Measurements from ENCODE around the gene NAGK. TPM values are rescaled to one million over a fixed set of nuclear protein-coding genes. Genes with fewer than 3 reads are reported as not detected.
"Not testable (repeated sequence)": the region's sequence is repeated elsewhere in the genome, so short reads cannot be mapped to it uniquely, and the experiment has no call there.

The NAGK gene
- total RNA-seq, 1 donor from 2014 or later: 102 TPM

- H3K4me1 Mint-ChIP-seq (ENCODE audit: unreplicated experiment): no peaks in the 10 kb centered on the region
- H3K9me3 Mint-ChIP-seq: no peaks in the 10 kb centered on the region
- H3K27ac Mint-ChIP-seq: no peak overlapping the region
- H3K4me3 Mint-ChIP-seq: no peak overlapping the region
- no peak for DNase-seq (ENCODE audit: extremely low spot score, unreplicated experiment)
- no peak for TF ChIP-seq CTCF (conservative IDR thresholded peaks at IDR 0.05)
- H3K36me3 Mint-ChIP-seq: no peaks in the 10 kb centered on the region
- H3K27me3 Mint-ChIP-seq: peaks cover 36% of the 10 kb centered on the region
Measured at GRCh38 chr2:71045151-71045550, 23.3 kb upstream of the NAGK start.

DNA sequence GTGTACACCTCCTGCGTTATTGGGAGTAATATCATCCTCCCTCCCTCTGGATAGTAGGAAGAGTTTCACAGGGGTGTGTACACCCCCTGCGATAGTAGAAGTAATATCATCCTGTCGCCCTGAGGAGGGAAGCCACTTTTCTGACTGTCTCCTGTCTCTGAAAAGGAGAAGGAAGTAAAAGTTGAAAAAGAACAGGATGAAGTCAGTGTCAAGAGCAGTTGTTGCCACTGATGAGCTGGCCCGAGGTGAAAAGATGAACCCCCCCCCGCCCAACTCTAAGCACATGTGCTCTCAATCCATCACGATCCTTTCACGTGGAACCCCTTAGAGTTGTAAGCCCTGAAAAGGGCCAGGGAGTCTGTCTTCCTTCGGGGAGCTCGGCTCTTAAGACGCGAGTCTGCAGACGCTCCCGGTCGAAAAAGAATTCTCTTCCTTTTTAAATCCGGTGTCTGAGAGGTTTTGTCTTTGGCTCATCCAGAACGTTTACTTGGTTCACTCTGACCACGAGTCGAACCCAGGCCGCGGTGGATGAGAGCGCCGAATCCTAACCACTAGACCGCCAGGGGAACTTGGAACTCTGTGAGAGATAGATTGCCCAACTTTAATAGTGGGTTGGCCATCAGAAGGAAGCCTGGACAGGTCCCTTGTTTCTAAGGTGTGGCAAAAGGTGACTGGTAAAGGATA is 22.4 kb upstream of the NAGK start:
- H3K4me1 Mint-ChIP-seq (ENCODE audit: unreplicated experiment): no peaks in the 10 kb centered on the region
- no peaks in the 10 kb centered on the region for H3K9me3 Mint-ChIP-seq
- no peak overlapping the region for H3K4me3 Mint-ChIP-seq
- no peaks in the 10 kb centered on the region for H3K36me3 Mint-ChIP-seq
- no peak for TF ChIP-seq CTCF (conservative IDR thresholded peaks at IDR 0.05)
- no peak overlapping the region for H3K27ac Mint-ChIP-seq
- peaks cover 31% of the 10 kb centered on the region for H3K27me3 Mint-ChIP-seq
- no peak for DNase-seq (ENCODE audit: extremely low spot score, unreplicated experiment)

DNA sequence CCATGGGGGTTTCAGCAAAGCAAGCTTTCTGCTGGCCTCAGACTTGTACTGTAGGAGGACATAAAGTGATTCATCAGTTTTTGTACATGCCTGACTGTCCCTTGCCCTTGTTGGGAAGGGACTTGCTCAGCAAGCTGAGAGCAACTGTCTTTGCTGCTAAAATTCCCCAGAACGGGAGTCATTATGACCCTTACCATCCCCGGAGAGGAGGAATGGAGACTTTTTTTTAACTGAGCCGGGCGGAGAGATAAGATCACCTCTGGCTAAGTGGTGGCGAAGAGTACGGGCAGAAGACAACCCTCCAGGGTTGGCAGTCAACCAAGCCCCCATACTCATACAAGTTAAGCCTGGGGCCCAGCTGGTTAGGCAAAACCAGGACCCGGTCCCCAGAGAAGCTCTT is 20.4 kb upstream of the NAGK start:
- TF ChIP-seq CTCF (conservative IDR thresholded peaks at IDR 0.05): no peak

DNA sequence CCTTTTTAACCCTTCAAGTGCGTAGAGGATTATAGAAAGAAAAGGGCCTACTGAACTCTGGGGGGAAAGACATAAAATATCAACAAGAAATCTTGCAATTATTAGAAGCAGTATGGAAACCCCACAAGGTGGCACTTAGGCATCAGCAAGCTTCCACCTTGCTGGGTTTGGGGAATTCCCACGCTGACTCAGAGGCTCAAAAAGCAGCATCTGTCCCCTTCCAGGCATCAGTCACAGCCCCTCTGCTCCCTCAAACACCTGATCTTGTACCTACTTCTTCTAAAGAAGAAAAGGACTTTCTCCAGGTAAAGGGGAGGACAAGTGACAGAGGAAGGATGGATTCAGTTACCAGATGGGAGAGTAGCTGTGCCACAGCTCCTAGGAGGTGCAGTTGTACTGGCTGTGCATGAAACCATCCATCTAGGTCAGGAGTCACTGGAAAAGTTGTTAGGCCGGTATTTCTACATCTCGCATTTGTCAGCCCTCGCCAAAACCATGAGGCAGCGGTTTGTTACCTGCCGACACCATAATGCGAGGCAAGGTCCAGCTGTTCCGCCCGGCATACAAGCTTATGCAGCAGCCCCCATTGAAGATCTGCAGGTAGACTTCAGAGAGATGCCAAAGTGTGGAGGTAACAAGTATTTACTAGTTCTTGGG is 18.6 kb upstream of the NAGK start:
- Mint-ChIP-seq H3K27ac (peak overlapping the region; percentile 72), H3K27me3 (peaks cover 17% of the 10 kb centered on the region), H3K4me3 (peak overlapping the region; percentile 35)
- H3K36me3 Mint-ChIP-seq; H3K4me1 Mint-ChIP-seq (ENCODE audit: unreplicated experiment); DNase-seq (ENCODE audit: extremely low spot score, unreplicated experiment); H3K9me3 Mint-ChIP-seq: not testable (repeated sequence)

More for the DNA sequence above, 20.4 kb upstream of the NAGK start:
- Mint-ChIP-seq H3K27me3 (peaks cover 22% of the 10 kb centered on the region), H3K27ac (peak overlapping the region; percentile 79), H3K9me3 (no peaks in the 10 kb centered on the region), H3K4me3 (no peak overlapping the region), H3K4me1 (ENCODE audit: unreplicated experiment) (no peaks in the 10 kb centered on the region), H3K36me3 (no peaks in the 10 kb centered on the region)
- no peak for DNase-seq (ENCODE audit: extremely low spot score, unreplicated experiment)

DNA sequence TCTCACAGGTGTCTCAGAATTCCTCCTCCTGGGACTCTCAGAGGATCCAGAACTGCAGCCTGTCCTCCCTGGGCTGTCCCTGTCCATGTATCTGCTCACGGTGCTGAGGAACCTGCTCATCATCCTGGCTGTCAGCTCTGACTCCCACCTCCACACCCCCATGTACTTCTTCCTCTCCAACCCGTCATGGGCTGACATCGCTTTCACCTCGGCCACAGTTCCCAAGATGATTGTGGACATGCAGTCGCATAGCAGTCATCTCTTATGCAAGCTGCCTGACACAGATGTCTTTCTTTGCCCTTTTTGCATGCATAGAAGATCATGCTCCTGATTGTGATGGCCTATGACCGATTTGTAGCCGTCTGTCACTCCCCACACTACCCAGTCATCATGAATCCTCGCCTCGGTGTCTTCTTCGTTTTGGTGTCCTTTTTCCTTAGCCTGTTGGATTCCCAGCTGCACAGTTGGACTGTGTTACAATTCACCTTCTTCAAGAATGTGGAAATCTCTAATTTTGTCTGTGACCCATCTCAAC is 13.2 kb upstream of the NAGK start:
- H3K27ac Mint-ChIP-seq; H3K4me3 Mint-ChIP-seq; DNase-seq (ENCODE audit: extremely low spot score, unreplicated experiment); H3K9me3 Mint-ChIP-seq; H3K4me1 Mint-ChIP-seq (ENCODE audit: unreplicated experiment); H3K36me3 Mint-ChIP-seq: not testable (repeated sequence)
- peaks cover 17% of the 10 kb centered on the region for H3K27me3 Mint-ChIP-seq

DNA sequence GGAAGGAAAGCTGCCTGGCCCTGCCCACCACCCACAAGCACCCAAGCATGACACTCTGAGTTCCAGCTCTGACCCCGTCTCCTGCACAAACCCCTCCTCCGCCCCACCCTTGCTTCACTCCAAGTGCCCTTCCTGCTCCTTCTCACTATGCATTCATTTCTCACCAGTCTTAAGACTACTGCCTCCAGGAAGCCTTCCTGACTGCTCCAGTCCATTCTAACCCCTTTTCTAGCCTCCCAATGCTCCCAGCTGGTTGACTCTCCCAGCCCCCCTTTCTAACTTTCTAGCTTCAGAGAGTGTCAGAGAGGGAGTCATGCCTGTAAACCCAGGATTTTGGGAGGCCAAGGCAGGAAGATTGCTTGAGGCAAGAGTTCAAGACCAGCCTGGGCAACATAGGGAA is 8.2 kb upstream of the NAGK start:
- Mint-ChIP-seq H3K4me1 (ENCODE audit: unreplicated experiment) (peaks cover 8% of the 10 kb centered on the region), H3K9me3 (no peaks in the 10 kb centered on the region), H3K36me3 (no peaks in the 10 kb centered on the region), H3K27ac (no peak overlapping the region), H3K4me3 (no peak overlapping the region), H3K27me3 (peaks cover 16% of the 10 kb centered on the region)
- no peak for DNase-seq (ENCODE audit: extremely low spot score, unreplicated experiment)
- no peak for TF ChIP-seq CTCF (conservative IDR thresholded peaks at IDR 0.05)

Data from type B pancreatic cell (in vitro differentiated cells).